OCI-LY3 (cell line): ENCODE results near the gene MRPL1.

Experiments used
- H2AFZ ChIP-seq: fragments of 200-600, 300-600 bp; shearing (Covaris generic); 2 replicates; pipeline ENCODE4 v1.6.0; 2014; ENCODE audit warnings: antibody characterized with exemption, low read depth, low read length
- H3K27ac ChIP-seq: fragments of 200-600, 300-600 bp; sonication (generic); 2 replicates; pipeline ENCODE4 v1.5.1; 2014; ENCODE audit warnings: mild to moderate bottlenecking, low read length, moderate library complexity, mixed read lengths
- H3K27me3 ChIP-seq: fragments of 200-600, 300-600 bp; sonication (generic); 2 replicates; pipeline ENCODE4 v1.6.1; 2014; ENCODE audit warnings: low read depth, low read length, mixed read lengths
- H3K36me3 ChIP-seq: fragments of 200-600, 300-600 bp; sonication (generic); replicated peaks from 2 replicates; pipeline ENCODE3; 2014; ENCODE audit warnings: low read depth, low read length, mixed read lengths
- H3K4me1 ChIP-seq: fragments of 300-600, 200-600 bp; sonication (generic); 2 replicates; pipeline ENCODE4 v1.6.1; 2014; ENCODE audit warnings: low read length, mixed read lengths
- H3K4me2 ChIP-seq: fragments of 200-600, 300-600 bp; sonication (generic); 2 replicates; pipeline ENCODE4 v1.6.1; 2014; ENCODE audit warnings: low read length, mixed read lengths
- H3K4me3 ChIP-seq: fragments of 300-600, 200-600 bp; sonication (generic); 2 replicates; pipeline ENCODE4 v1.5.1; 2014; ENCODE audit warnings: antibody characterized with exemption, mild to moderate bottlenecking, low read length, moderate library complexity
- H3K79me2 ChIP-seq: fragments of 300-600, 200-600 bp; shearing (Covaris generic); 2 replicates; pipeline ENCODE4 v1.6.1; 2014; ENCODE audit warnings: mild to moderate bottlenecking, low read length, mixed read lengths
- H3K9ac ChIP-seq: fragments of 300-600, 200-600 bp; shearing (Covaris generic); 2 replicates; pipeline ENCODE4 v1.6.0; 2014; ENCODE audit warnings: mild to moderate bottlenecking, low read length, moderate library complexity
- H3K9me3 ChIP-seq: fragments of 200-600, 300-600 bp; shearing (Covaris generic); 2 replicates; pipeline ENCODE4 v1.6.1; 2014; ENCODE audit warnings: low read length, mixed read lengths; ENCODE audit not compliant: insufficient read depth
- H4K20me1 ChIP-seq: fragments of 200-600, 300-600 bp; sonication (generic); 2 replicates; pipeline ENCODE4 v1.6.1; 2016; ENCODE audit warnings: low read length, mixed read lengths; ENCODE audit not compliant: insufficient read depth
- CTCF ChIP-seq: fragments of 200-600, 300-600 bp; sonication (generic); IDR thresholded peaks from 2 replicates; pipeline ENCODE4 v1.5.1; 2014; ENCODE audit warnings: antibody characterized with exemption, low read length, low read depth
- EZH2phosphoT487 ChIP-seq: fragments of 200-600 bp; shearing (Covaris generic); IDR thresholded peaks from 2 replicates; pipeline ENCODE4 v1.6.1; 2018; ENCODE audit warnings: antibody characterized with exemption, mixed run types, low read depth

MRPL1 gene

GRCh38 chr4:77905651-77906263, 43.1 kb downstream of the MRPL1 start:
- Histone ChIP-seq H3K4me3 (no peak overlapping the region), H3K9ac (no peak overlapping the region), H2AFZ (no peak overlapping the region), H3K36me3 (peaks cover 11% of the 10 kb centered on the region), H3K9me3 (no peaks in the 10 kb centered on the region), H4K20me1 (no peaks in the 10 kb centered on the region), H3K4me1 (no peaks in the 10 kb centered on the region), H3K27me3 (no peaks in the 10 kb centered on the region), H3K79me2 (no peaks in the 10 kb centered on the region), H3K27ac (no peak overlapping the region), H3K4me2 (no peak overlapping the region)
- no peak for TF ChIP-seq CTCF
- no peak for TF ChIP-seq EZH2phosphoT487

DNA sequence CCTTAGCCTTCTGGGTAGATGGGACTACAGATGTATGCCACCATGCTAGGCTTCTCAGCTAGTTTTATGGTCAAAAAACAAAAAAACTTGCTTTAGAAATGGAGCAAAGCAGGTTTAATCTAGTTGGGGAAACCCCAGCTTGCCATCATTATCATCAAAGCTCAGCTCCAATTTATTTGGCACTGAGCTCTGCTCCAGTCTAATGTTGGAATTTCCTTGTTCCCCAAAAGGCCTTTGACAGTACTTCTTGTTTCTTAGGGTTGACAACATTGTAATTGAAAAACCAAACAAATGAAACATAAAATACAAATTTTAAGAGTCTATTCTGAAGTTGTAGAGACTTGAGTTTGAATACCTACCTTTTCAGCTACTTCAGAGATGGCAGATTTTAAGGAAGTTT, 48.0 kb downstream of the MRPL1 start:
- H3K4me1 ChIP-seq = peaks cover 13% of the 10 kb centered on the region
- peaks cover 10% of the 10 kb centered on the region for H4K20me1 ChIP-seq
- no peaks in the 10 kb centered on the region for H3K9me3 ChIP-seq
- H3K36me3 ChIP-seq = peaks cover 14% of the 10 kb centered on the region
- no peak for TF ChIP-seq EZH2phosphoT487
- TF ChIP-seq CTCF = no peak
- H3K4me2 ChIP-seq = no peak overlapping the region
- no peak overlapping the region for H2AFZ ChIP-seq
- no peaks in the 10 kb centered on the region for H3K79me2 ChIP-seq
- H3K27ac ChIP-seq = no peak overlapping the region
- H3K27me3 ChIP-seq = no peaks in the 10 kb centered on the region
- no peak overlapping the region for H3K4me3 ChIP-seq
- no peak overlapping the region for H3K9ac ChIP-seq

DNA sequence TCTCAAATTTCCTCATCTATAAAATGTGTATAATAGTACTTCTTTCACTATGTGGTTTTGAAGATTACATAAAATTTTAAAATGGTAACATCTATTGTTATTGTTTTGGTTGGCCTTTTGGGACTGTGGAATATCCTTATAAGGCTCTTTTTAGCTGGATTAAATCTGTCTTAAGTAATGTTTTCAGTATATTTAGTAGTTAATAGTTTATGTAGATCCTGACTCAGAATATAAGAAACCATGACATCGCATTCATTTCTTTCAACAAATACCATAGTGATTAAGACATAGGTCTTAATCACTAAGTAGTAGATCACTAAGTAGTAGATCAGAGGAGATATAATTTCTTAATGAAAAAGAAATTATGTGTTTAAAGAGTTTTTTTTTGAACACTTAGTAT, 48.5 kb downstream of the MRPL1 start:
- H3K4me1 ChIP-seq = peaks cover 13% of the 10 kb centered on the region
- H3K36me3 ChIP-seq = peaks cover 14% of the 10 kb centered on the region
- no peaks in the 10 kb centered on the region for H3K79me2 ChIP-seq
- H3K9me3 ChIP-seq = no peaks in the 10 kb centered on the region
- no peak overlapping the region for H3K9ac ChIP-seq
- no peak overlapping the region for H3K4me2 ChIP-seq
- no peak overlapping the region for H3K4me3 ChIP-seq
- no peaks in the 10 kb centered on the region for H3K27me3 ChIP-seq
- H2AFZ ChIP-seq = no peak overlapping the region
- peaks cover 10% of the 10 kb centered on the region for H4K20me1 ChIP-seq
- TF ChIP-seq CTCF = no peak
- TF ChIP-seq EZH2phosphoT487 = no peak
- H3K27ac ChIP-seq = no peak overlapping the region

DNA sequence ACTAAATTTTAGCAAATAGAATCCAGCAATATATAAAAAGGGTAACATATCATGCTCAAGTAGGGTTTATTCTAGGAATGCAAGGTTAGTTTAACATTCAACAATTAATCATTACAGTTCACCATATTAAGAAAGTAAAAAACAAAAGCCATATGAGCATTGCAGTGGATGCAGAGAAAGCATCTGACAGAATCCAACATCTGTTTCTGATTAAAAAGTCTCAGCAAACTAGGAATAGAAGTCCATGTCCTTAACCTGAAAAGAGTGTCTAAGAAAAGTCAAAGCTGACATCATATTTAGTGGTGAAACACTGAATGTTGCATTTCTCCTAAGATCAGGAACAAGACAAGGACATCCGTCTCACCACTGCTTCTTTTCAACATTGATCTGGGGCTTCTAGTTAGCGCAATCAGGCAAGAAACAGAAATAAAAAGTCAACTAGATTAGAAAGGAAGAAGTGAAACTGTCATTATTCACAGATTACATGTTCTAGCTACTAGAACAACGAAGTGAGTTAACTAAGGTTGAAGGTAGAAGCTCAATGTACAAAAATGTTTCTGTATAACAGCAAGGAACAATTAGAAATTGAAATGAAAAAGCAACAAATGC, 49.3 kb downstream of the MRPL1 start:
- Histone ChIP-seq H3K4me1 (peaks cover 13% of the 10 kb centered on the region), H3K9ac (no peak overlapping the region), H3K27me3 (no peaks in the 10 kb centered on the region), H3K79me2 (no peaks in the 10 kb centered on the region), H3K4me2 (peak overlapping the region; percentile 57), H3K9me3 (no peaks in the 10 kb centered on the region), H3K36me3 (peaks cover 11% of the 10 kb centered on the region), H3K4me3 (no peak overlapping the region), H3K27ac (no peak overlapping the region), H2AFZ (no peak overlapping the region), H4K20me1 (peaks cover 10% of the 10 kb centered on the region)
- TF ChIP-seq EZH2phosphoT487 = no peak
- no peak for TF ChIP-seq CTCF
